Progenitor cell of endocrine pancreas (in vitro differentiated cells): ENCODE measurements around the gene KCTD14. TPM values are rescaled to one million over a fixed set of nuclear protein-coding genes. Genes with fewer than 3 reads are reported as not detected.
"Not testable (repeated sequence)": the region's sequence is repeated elsewhere in the genome, so short reads cannot be mapped to it uniquely, and the experiment has no call there.

Experiments
- DNase-seq: peaks from one replicate; pipeline ENCODE4 v3.0.0; 2021; ENCODE audit warnings: low spot score; ENCODE audit not compliant: unreplicated experiment
- H3K27ac Mint-ChIP-seq: 2 replicates; pipeline ENCODE4 v1.8.0; 2021; ENCODE audit warnings: mild to moderate bottlenecking, moderate library complexity, mixed read lengths
- H3K27me3 Mint-ChIP-seq: 2 replicates; pipeline ENCODE4 v1.8.0; 2021; ENCODE audit warnings: mixed read lengths
- H3K36me3 Mint-ChIP-seq: 2 replicates; pipeline ENCODE4 v1.8.0; 2022; ENCODE audit warnings: mixed read lengths; ENCODE audit not compliant: insufficient read depth
- H3K4me1 Mint-ChIP-seq: 2 replicates; pipeline ENCODE4 v1.8.0; 2021; ENCODE audit warnings: low read depth, mixed read lengths
- H3K4me3 Mint-ChIP-seq: 2 replicates; pipeline ENCODE4 v1.8.0; 2021; ENCODE audit warnings: low read depth, mild to moderate bottlenecking, moderate library complexity, mixed read lengths
- H3K9me3 Mint-ChIP-seq: 2 replicates; pipeline ENCODE4 v1.8.0; 2021; ENCODE audit warnings: low read depth, mixed read lengths
- CTCF ChIP-seq: fragments of 200-600 bp; sonication (generic); IDR thresholded peaks from one replicate; pipeline ENCODE4 v1.5.0; 2021; ENCODE audit warnings: antibody characterized with exemption, mild to moderate bottlenecking; ENCODE audit not compliant: unreplicated experiment
- total RNA-seq: library from RNA; stranded (reverse); gene quantifications from 2 replicates; pipeline ENCODE4 v1.2.1, GENCODE V29; 2021

Gene KCTD14
- total RNA-seq, 1 donor from 2014 or later: 5.4 TPM

GRCh38 chr11:78061921-78062311 lies 38.8 kb upstream of the KCTD14 start:
- no peaks in the 10 kb centered on the region for H3K4me1 Mint-ChIP-seq
- no peaks in the 10 kb centered on the region for H3K9me3 Mint-ChIP-seq
- H3K27ac Mint-ChIP-seq: no peak overlapping the region
- no peak for DNase-seq
- H3K4me3 Mint-ChIP-seq: no peak overlapping the region
- no peaks in the 10 kb centered on the region for H3K27me3 Mint-ChIP-seq
- TF ChIP-seq CTCF: no peak
- no peaks in the 10 kb centered on the region for H3K36me3 Mint-ChIP-seq

GRCh38 chr11:78061088-78061920 lies 38.2 kb upstream of the KCTD14 start:
- no peak for TF ChIP-seq CTCF
- Mint-ChIP-seq H3K27me3 (no peaks in the 10 kb centered on the region), H3K4me1 (no peaks in the 10 kb centered on the region), H3K27ac (no peak overlapping the region), H3K9me3 (no peaks in the 10 kb centered on the region), H3K4me3 (no peak overlapping the region), H3K36me3 (no peaks in the 10 kb centered on the region)
- DNase-seq: no peak

GRCh38 chr11:78060533-78060932 lies 37.5 kb upstream of the KCTD14 start:
- Mint-ChIP-seq H3K4me3 (no peak overlapping the region), H3K9me3 (no peaks in the 10 kb centered on the region), H3K27me3 (no peaks in the 10 kb centered on the region), H3K4me1 (no peaks in the 10 kb centered on the region), H3K36me3 (no peaks in the 10 kb centered on the region), H3K27ac (no peak overlapping the region)
- no peak for TF ChIP-seq CTCF
- no peak for DNase-seq

- DNase-seq, H3K27me3 Mint-ChIP-seq, H3K4me3 Mint-ChIP-seq, H3K4me1 Mint-ChIP-seq, H3K36me3 Mint-ChIP-seq, H3K27ac Mint-ChIP-seq, H3K9me3 Mint-ChIP-seq: not testable (repeated sequence)
Observed at GRCh38 chr11:78059749-78060328, 36.8 kb upstream of the KCTD14 start.

GRCh38 chr11:78057462-78058055 lies 34.5 kb upstream of the KCTD14 start:
- TF ChIP-seq CTCF: no peak
- Mint-ChIP-seq H3K4me3 (no peak overlapping the region), H3K27ac (no peak overlapping the region), H3K36me3 (no peaks in the 10 kb centered on the region), H3K27me3 (no peaks in the 10 kb centered on the region), H3K9me3 (no peaks in the 10 kb centered on the region), H3K4me1 (no peaks in the 10 kb centered on the region)
- DNase-seq: no peak

- DNase-seq: no peak
- H3K27me3 Mint-ChIP-seq: no peaks in the 10 kb centered on the region
- H3K4me3 Mint-ChIP-seq: no peak overlapping the region
- TF ChIP-seq CTCF: no peak
- no peaks in the 10 kb centered on the region for H3K9me3 Mint-ChIP-seq
- H3K27ac Mint-ChIP-seq: no peak overlapping the region
- H3K4me1 Mint-ChIP-seq: peaks cover 1% of the 10 kb centered on the region
- no peaks in the 10 kb centered on the region for H3K36me3 Mint-ChIP-seq
Observed at GRCh38 chr11:78056093-78056492, 33.0 kb upstream of the KCTD14 start.
